ENCODE measurements around the gene SUCO. TPM values are rescaled to one million over a fixed set of nuclear protein-coding genes. Genes with fewer than 3 reads are reported as not detected.

The SUCO gene
- total RNA-seq, 2 donors from 2014 or later, result 62.2 TPM

GRCh38 chr1:172642970-172643369 lies 110.0 kb downstream of the SUCO start:
- no peak overlapping the region for H3K27ac ChIP-seq (ENCODE audit: low read depth, low read length)
- WGBS, 2 experiments (ENCODE audit: insufficient coverage in 1 of 2, insufficient read length in 1 of 2), result 97 to 100% methylated on average over 4 to 6 of the region's 6 CpGs
- Mint-ChIP-seq H3K9me3 (no peaks in the 10 kb centered on the region), H3K4me3 (no peak overlapping the region), H3K4me1 (peaks cover 15% of the 10 kb centered on the region), H3K27me3 (ENCODE audit: insufficient read depth) (no peaks in the 10 kb centered on the region), H3K27ac (no peak overlapping the region), H3K36me3 (ENCODE audit: low read depth) (no peaks in the 10 kb centered on the region)
- no peaks in the 10 kb centered on the region for H3K9me3 ChIP-seq (ENCODE audit: control insufficient read depth, low read length)
- H3K4me1 ChIP-seq (ENCODE audit: control insufficient read depth, insufficient read depth, low read length), result no peaks in the 10 kb centered on the region
- H3K27me3 ChIP-seq (ENCODE audit: control insufficient read depth, insufficient read depth, low read length, poor library complexity, severe bottlenecking), result no peaks in the 10 kb centered on the region
- no peak overlapping the region for H3K9ac ChIP-seq (ENCODE audit: extremely low read depth, low read length, poor library complexity, severe bottlenecking)
- H3K36me3 ChIP-seq (ENCODE audit: control insufficient read depth, insufficient read depth, low read length), result no peaks in the 10 kb centered on the region
- DNase-seq, result no peak
- TF ChIP-seq, protein P1, sequence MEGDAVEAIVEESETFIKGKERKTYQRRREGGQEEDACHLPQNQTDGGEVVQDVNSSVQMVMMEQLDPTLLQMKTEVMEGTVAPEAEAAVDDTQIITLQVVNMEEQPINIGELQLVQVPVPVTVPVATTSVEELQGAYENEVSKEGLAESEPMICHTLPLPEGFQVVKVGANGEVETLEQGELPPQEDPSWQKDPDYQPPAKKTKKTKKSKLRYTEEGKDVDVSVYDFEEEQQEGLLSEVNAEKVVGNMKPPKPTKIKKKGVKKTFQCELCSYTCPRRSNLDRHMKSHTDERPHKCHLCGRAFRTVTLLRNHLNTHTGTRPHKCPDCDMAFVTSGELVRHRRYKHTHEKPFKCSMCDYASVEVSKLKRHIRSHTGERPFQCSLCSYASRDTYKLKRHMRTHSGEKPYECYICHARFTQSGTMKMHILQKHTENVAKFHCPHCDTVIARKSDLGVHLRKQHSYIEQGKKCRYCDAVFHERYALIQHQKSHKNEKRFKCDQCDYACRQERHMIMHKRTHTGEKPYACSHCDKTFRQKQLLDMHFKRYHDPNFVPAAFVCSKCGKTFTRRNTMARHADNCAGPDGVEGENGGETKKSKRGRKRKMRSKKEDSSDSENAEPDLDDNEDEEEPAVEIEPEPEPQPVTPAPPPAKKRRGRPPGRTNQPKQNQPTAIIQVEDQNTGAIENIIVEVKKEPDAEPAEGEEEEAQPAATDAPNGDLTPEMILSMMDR (conservative IDR thresholded peaks at IDR 0.05), result no peak
- no peak overlapping the region for H3K4me3 ChIP-seq (ENCODE audit: low read length)

DNA sequence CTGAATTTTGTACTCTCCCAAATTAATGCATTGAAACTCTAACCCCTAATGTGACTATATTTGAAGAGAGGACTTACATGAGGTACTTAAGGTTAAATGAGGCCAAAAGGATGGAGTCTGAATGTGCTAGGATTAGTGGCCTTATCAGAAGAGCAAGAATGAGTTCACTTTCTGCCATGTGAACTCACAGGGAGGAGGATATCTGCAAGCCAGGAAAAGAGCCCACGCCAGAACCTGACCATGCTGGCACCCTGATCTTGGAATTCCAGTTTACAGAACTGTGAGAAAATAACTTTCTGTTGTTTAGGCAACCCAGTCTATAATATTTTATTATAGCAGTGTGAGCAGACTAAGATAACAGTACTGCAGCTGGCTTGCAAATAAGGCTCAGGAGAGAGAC lies 113.7 kb downstream of the SUCO start:
- H3K9me3 ChIP-seq (ENCODE audit: control insufficient read depth, low read length), result no peaks in the 10 kb centered on the region
- WGBS, 2 experiments (ENCODE audit: insufficient coverage in 1 of 2, insufficient read length in 1 of 2), result 88 to 96% methylated on average over 1 of the region's 1 CpG
- no peaks in the 10 kb centered on the region for H3K36me3 Mint-ChIP-seq (ENCODE audit: low read depth)
- no peaks in the 10 kb centered on the region for H3K36me3 ChIP-seq (ENCODE audit: control insufficient read depth, insufficient read depth, low read length)
- no peaks in the 10 kb centered on the region for H3K27me3 ChIP-seq (ENCODE audit: control insufficient read depth, insufficient read depth, low read length, poor library complexity, severe bottlenecking)
- H3K27ac ChIP-seq (ENCODE audit: low read depth, low read length), result no peak overlapping the region
- DNase-seq, result no peak
- no peak overlapping the region for H3K4me3 ChIP-seq (ENCODE audit: low read length)
- no peak overlapping the region for H3K9ac ChIP-seq (ENCODE audit: extremely low read depth, low read length, poor library complexity, severe bottlenecking)
- TF ChIP-seq, protein P1 (conservative IDR thresholded peaks at IDR 0.05), result no peak
- H3K4me1 Mint-ChIP-seq, result no peaks in the 10 kb centered on the region
- no peaks in the 10 kb centered on the region for H3K27me3 Mint-ChIP-seq (ENCODE audit: insufficient read depth)
- no peak overlapping the region for H3K4me3 Mint-ChIP-seq
- no peaks in the 10 kb centered on the region for H3K4me1 ChIP-seq (ENCODE audit: control insufficient read depth, insufficient read depth, low read length)
- no peak overlapping the region for H3K27ac Mint-ChIP-seq
- H3K9me3 Mint-ChIP-seq, result no peaks in the 10 kb centered on the region

DNA sequence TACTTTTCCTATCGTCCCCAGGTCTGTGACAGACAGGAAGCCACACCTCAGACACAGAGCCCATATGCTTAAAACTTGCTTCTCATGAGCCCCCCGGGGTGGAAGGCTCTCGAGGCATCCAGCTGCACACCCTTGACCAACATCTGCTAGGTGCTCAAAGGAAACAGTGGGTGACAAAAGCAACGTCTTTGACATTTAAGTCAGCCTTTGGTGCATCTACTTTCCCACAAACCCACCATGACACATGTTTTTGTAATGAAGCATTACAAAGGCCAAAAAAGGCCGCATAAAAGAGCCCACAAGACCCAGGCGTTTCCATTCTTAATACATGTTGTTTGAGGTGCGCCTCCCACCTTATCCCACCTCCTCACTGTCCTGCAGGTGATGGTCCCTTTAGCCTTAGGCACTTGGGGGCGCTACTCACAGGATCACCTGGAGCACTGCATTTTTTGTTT lies 114.2 kb downstream of the SUCO start:
- H3K4me3 Mint-ChIP-seq, result no peak overlapping the region
- no peaks in the 10 kb centered on the region for H3K9me3 ChIP-seq (ENCODE audit: control insufficient read depth, low read length)
- H3K4me1 Mint-ChIP-seq, result no peaks in the 10 kb centered on the region
- H3K9ac ChIP-seq (ENCODE audit: extremely low read depth, low read length, poor library complexity, severe bottlenecking), result no peak overlapping the region
- no peaks in the 10 kb centered on the region for H3K27me3 Mint-ChIP-seq (ENCODE audit: insufficient read depth)
- TF ChIP-seq, protein P1 (conservative IDR thresholded peaks at IDR 0.05), result no peak
- no peaks in the 10 kb centered on the region for H3K36me3 Mint-ChIP-seq (ENCODE audit: low read depth)
- no peak overlapping the region for H3K4me3 ChIP-seq (ENCODE audit: low read length)
- no peak overlapping the region for H3K27ac Mint-ChIP-seq
- no peaks in the 10 kb centered on the region for H3K9me3 Mint-ChIP-seq
- DNase-seq, result no peak
- WGBS, 2 experiments (ENCODE audit: insufficient coverage in 1 of 2, insufficient read length in 1 of 2), result 88% methylated on average over 3 to 8 of the region's 8 CpGs
- no peaks in the 10 kb centered on the region for H3K36me3 ChIP-seq (ENCODE audit: control insufficient read depth, insufficient read depth, low read length)
- no peaks in the 10 kb centered on the region for H3K27me3 ChIP-seq (ENCODE audit: control insufficient read depth, insufficient read depth, low read length, poor library complexity, severe bottlenecking)
- H3K4me1 ChIP-seq (ENCODE audit: control insufficient read depth, insufficient read depth, low read length), result no peaks in the 10 kb centered on the region
- no peak overlapping the region for H3K27ac ChIP-seq (ENCODE audit: low read depth, low read length)

Data from endodermal cell (in vitro differentiated cells).